Measurements from ENCODE around the gene PKM. TPM values are rescaled to one million over a fixed set of nuclear protein-coding genes. Genes with fewer than 3 reads are reported as not detected.

PKM gene
- polyA plus RNA-seq, 1 donor (not counting 4 experiments of a cell fraction or from before 2014, with no cell fraction given): 3,352 TPM

- TF ChIP-seq, protein P1, sequence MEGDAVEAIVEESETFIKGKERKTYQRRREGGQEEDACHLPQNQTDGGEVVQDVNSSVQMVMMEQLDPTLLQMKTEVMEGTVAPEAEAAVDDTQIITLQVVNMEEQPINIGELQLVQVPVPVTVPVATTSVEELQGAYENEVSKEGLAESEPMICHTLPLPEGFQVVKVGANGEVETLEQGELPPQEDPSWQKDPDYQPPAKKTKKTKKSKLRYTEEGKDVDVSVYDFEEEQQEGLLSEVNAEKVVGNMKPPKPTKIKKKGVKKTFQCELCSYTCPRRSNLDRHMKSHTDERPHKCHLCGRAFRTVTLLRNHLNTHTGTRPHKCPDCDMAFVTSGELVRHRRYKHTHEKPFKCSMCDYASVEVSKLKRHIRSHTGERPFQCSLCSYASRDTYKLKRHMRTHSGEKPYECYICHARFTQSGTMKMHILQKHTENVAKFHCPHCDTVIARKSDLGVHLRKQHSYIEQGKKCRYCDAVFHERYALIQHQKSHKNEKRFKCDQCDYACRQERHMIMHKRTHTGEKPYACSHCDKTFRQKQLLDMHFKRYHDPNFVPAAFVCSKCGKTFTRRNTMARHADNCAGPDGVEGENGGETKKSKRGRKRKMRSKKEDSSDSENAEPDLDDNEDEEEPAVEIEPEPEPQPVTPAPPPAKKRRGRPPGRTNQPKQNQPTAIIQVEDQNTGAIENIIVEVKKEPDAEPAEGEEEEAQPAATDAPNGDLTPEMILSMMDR (optimal IDR thresholded peaks at IDR 0.05 in 1 of 3, IDR thresholded peaks at IDR 0.05 in 1 of 3, conservative IDR thresholded peaks at IDR 0.05 in 1 of 3; ENCODE audit: extremely low read depth in 1 of 3, insufficient read depth in 2 of 3, low read length in 3 of 3): no peak
- TF ChIP-seq EZH2 (IDR thresholded peaks at IDR 0.05; ENCODE audit: low read length): no peak
- DNase-seq (ENCODE audit: low read depth, low spot score): no peak
- peak overlapping the region; percentile 89 for H3K4me2 ChIP-seq (ENCODE audit: control insufficient read depth, extremely low read depth, insufficient read depth, low read depth, low read length)
- peaks cover 39% of the 10 kb centered on the region for H3K4me1 ChIP-seq (ENCODE audit: control insufficient read depth, extremely low read depth, insufficient read depth, low read length)
- H3K36me3 ChIP-seq (ENCODE audit: control insufficient read depth in 2 of 2, extremely low read depth in 1 of 2, insufficient read depth in 2 of 2, low read length in 2 of 2): peaks cover 6 to 24% of the 10 kb centered on the region in 2 experiments
- FAIRE-seq: no peak
- H4K20me1 ChIP-seq (ENCODE audit: control insufficient read depth, extremely low read depth, insufficient read depth, low read length): peaks cover 17% of the 10 kb centered on the region
- peak overlapping the region; percentile 96 for H3K9ac ChIP-seq (ENCODE audit: control insufficient read depth, extremely low read depth, insufficient read depth, low read length)
- no peaks in the 10 kb centered on the region for H3K27me3 ChIP-seq (ENCODE audit: control insufficient read depth, extremely low read depth, insufficient read depth, low read length)
- no peaks in the 10 kb centered on the region for H3K9me3 ChIP-seq (ENCODE audit: control insufficient read depth, low read depth, low read length)
- dilution Hi-C loops (cut with MboI; ENCODE audit: extremely low pct_ligation_motif_present, low sequenced_read_pairs): no loop called here
- no peaks in the 10 kb centered on the region for H3K9me1 ChIP-seq (ENCODE audit: control insufficient read depth, extremely low read depth, insufficient read depth, low read length)
- H2AFZ ChIP-seq (ENCODE audit: control insufficient read depth, low read length): no peak overlapping the region
- H3K79me2 ChIP-seq (ENCODE audit: control insufficient read depth, insufficient read depth, low read length): peaks cover 59% of the 10 kb centered on the region
- peak overlapping the region; percentile 99 for H3K27ac ChIP-seq (ENCODE audit: control insufficient read depth, insufficient read depth, low read length)
- H3K4me3 ChIP-seq (ENCODE audit: control insufficient read depth in 2 of 3, extremely low read depth in 1 of 3, insufficient read depth in 2 of 3, low read depth in 1 of 3, low read length in 3 of 3): peak overlapping the region; percentile 83 to 95 (median 93)
These were observed 1.7 kb downstream of the PKM start for GRCh38 chr15:72229076-72229946.

GRCh38 chr15:72227720-72228119 lies 3.3 kb downstream of the PKM start:
- TF ChIP-seq, protein P1 (optimal IDR thresholded peaks at IDR 0.05 in 1 of 3, IDR thresholded peaks at IDR 0.05 in 1 of 3, conservative IDR thresholded peaks at IDR 0.05 in 1 of 3; ENCODE audit: extremely low read depth in 1 of 3, insufficient read depth in 2 of 3, low read length in 3 of 3): no peak
- no peak for TF ChIP-seq EZH2 (IDR thresholded peaks at IDR 0.05; ENCODE audit: low read length)
- dilution Hi-C loops (cut with MboI; ENCODE audit: extremely low pct_ligation_motif_present, low sequenced_read_pairs): no loop called here
- DNase-seq (ENCODE audit: low read depth, low spot score) (no peak), FAIRE-seq (no peak)
- Histone ChIP-seq H2AFZ (ENCODE audit: control insufficient read depth, low read length) (no peak overlapping the region), H3K9me3 (ENCODE audit: control insufficient read depth, low read depth, low read length) (no peaks in the 10 kb centered on the region), H3K4me1 (ENCODE audit: control insufficient read depth, extremely low read depth, insufficient read depth, low read length) (peaks cover 52% of the 10 kb centered on the region), H3K9ac (ENCODE audit: control insufficient read depth, extremely low read depth, insufficient read depth, low read length) (peak overlapping the region; percentile 96), H3K4me2 (ENCODE audit: control insufficient read depth, extremely low read depth, insufficient read depth, low read depth, low read length) (peak overlapping the region; percentile 89), H3K9me1 (ENCODE audit: control insufficient read depth, extremely low read depth, insufficient read depth, low read length) (no peaks in the 10 kb centered on the region), H3K27ac (ENCODE audit: control insufficient read depth, insufficient read depth, low read length) (peak overlapping the region; percentile 99), H3K79me2 (ENCODE audit: control insufficient read depth, insufficient read depth, low read length) (peaks cover 74% of the 10 kb centered on the region), H3K27me3 (ENCODE audit: control insufficient read depth, extremely low read depth, insufficient read depth, low read length) (no peaks in the 10 kb centered on the region), H3K36me3 (ENCODE audit: control insufficient read depth in 2 of 2, extremely low read depth in 1 of 2, insufficient read depth in 2 of 2, low read length in 2 of 2) (peaks cover 12 to 35% of the 10 kb centered on the region in 2 experiments), H3K4me3 (ENCODE audit: control insufficient read depth in 2 of 3, extremely low read depth in 1 of 3, insufficient read depth in 2 of 3, low read depth in 1 of 3, low read length in 3 of 3) (peak overlapping the region; percentile 83 to 95 (median 93)), H4K20me1 (ENCODE audit: control insufficient read depth, extremely low read depth, insufficient read depth, low read length) (peaks cover 28% of the 10 kb centered on the region)
